ENCODE data around the gene TBL3. TPM values are rescaled to one million over a fixed set of nuclear protein-coding genes. Genes with fewer than 3 reads are reported as not detected.

TBL3 gene
- total RNA-seq (ENCODE audit: low replicate concordance), result 30.7 and 47.6 TPM in 2 replicates

DNA sequence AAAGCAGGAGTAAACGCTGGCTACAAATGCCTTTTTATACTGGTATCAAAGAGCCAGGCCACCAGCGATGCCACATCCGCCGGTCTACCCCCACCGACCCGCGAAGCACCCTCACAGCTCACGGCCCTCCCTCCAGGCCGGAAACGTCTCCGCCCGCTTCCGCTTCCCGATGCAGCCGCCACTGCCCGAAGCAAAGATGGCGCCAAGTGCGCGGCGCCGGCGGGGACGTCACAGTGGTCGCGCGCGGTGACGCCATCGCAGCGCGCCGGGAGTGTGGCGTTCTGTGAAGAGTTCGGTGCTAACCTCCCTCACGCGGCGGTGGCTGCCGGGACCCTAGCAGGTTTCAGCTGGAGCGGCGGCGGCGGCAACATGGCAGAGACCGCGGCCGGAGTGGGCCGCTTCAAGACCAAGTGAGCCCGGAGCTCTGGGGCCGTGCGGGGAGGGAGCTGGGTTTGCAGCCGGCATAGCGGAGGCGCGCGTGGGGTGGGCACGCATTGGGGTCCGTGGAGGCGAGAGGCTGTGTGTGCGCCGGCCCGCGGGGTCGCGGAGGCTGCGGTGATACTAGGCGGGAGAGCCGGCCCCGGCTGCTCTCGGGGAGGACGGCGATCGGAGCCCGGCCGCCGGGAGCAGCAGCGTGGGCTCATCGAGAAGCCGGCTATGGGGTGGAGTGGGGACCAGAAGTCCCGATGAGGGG, at the start of gene TBL3:
Gene TBL3, plus strand, starts transcription at position 258 of the 694 bp plus-strand sequence. Its CDS starts 112 bp downstream, at position 370.
- TF ChIP-seq, protein P1, sequence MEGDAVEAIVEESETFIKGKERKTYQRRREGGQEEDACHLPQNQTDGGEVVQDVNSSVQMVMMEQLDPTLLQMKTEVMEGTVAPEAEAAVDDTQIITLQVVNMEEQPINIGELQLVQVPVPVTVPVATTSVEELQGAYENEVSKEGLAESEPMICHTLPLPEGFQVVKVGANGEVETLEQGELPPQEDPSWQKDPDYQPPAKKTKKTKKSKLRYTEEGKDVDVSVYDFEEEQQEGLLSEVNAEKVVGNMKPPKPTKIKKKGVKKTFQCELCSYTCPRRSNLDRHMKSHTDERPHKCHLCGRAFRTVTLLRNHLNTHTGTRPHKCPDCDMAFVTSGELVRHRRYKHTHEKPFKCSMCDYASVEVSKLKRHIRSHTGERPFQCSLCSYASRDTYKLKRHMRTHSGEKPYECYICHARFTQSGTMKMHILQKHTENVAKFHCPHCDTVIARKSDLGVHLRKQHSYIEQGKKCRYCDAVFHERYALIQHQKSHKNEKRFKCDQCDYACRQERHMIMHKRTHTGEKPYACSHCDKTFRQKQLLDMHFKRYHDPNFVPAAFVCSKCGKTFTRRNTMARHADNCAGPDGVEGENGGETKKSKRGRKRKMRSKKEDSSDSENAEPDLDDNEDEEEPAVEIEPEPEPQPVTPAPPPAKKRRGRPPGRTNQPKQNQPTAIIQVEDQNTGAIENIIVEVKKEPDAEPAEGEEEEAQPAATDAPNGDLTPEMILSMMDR (IDR thresholded peaks at IDR 0.05), result no peak
- TF ChIP-seq EZH2 (IDR thresholded peaks at IDR 0.05), result no peak
- peak; percentile 19 for TF ChIP-seq EZH2phosphoT487 (IDR thresholded peaks at IDR 0.05)
- H3K27ac ChIP-seq, result peak within 1 kb of the TSS; percentile 24
- H3K4me1 Mint-ChIP-seq, result peaks cover 18% of the 10 kb centered on the region
- peak within 1 kb of the TSS; percentile 91 for H3K27ac Mint-ChIP-seq
- peak; percentile 96 for DNase-seq (ENCODE audit: low spot score)
- H3K4me2 ChIP-seq, result peak within 1 kb of the TSS; percentile 86
- H3K9me3 Mint-ChIP-seq, result no peaks in the 10 kb centered on the region
- peaks cover 15% of the 10 kb centered on the region for H4K20me1 ChIP-seq (ENCODE audit: low read depth)
- peak within 1 kb of the TSS; percentile 95 for H3K9ac ChIP-seq
- peaks cover 4% of the 10 kb centered on the region for H3F3A ChIP-seq (ENCODE audit: low read depth)
- peak within 1 kb of the TSS; percentile 95 for H3K4me3 Mint-ChIP-seq
- peaks cover 3% of the 10 kb centered on the region for H3K36me3 Mint-ChIP-seq
- H3K27me3 Mint-ChIP-seq (ENCODE audit: insufficient read depth, low read depth), result peaks cover 2% of the 10 kb centered on the region
- H3K4me3 ChIP-seq, result peak within 1 kb of the TSS; percentile 91
- H3K27me3 ChIP-seq, result no peaks in the 10 kb centered on the region
- no peaks in the 10 kb centered on the region for H3K36me3 ChIP-seq
- peaks cover 25% of the 10 kb centered on the region for H3K79me2 ChIP-seq (ENCODE audit: low read depth)
- no peaks in the 10 kb centered on the region for H3K9me3 ChIP-seq (ENCODE audit: low read depth)
- H2AFZ ChIP-seq (replicated peaks), result peak within 1 kb of the TSS; percentile 38
- peaks cover 4% of the 10 kb centered on the region for H3K4me1 ChIP-seq

DNA sequence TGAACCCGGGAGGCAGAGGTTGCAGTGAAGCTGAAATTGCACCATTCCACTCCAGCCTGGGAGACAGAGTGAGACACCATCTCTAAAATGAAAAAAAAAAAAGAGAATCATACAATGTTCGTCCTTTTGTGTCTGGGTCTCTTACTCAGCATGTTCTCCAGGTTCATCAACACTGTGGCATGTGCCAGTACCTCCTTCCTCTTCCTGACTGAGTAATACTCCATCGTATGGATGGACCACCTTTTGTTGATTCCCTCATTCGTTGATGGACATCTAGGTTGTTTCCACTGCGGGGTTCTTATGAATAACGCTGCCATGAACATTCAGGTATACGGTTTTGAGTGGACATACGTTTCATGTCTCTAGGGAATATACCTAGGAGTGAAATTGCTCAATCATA, 49.5 kb upstream of the TBL3 start:
- no peak for TF ChIP-seq EZH2phosphoT487 (IDR thresholded peaks at IDR 0.05)
- no peak for TF ChIP-seq EZH2 (IDR thresholded peaks at IDR 0.05)
- TF ChIP-seq, protein P1 (IDR thresholded peaks at IDR 0.05), result no peak
- Mint-ChIP-seq H3K4me1 (peaks cover 15% of the 10 kb centered on the region), H3K27me3 (ENCODE audit: insufficient read depth, low read depth) (peaks cover 40% of the 10 kb centered on the region), H3K9me3 (no peaks in the 10 kb centered on the region), H3K36me3 (no peaks in the 10 kb centered on the region), H3K27ac (no peak overlapping the region), H3K4me3 (no peak overlapping the region)
- Histone ChIP-seq H3F3A (ENCODE audit: low read depth) (peaks cover 19% of the 10 kb centered on the region), H2AFZ (replicated peaks) (no peak overlapping the region), H3K4me1 (peaks cover 23% of the 10 kb centered on the region), H3K4me2 (no peak overlapping the region), H3K79me2 (ENCODE audit: low read depth) (no peaks in the 10 kb centered on the region), H3K27ac (no peak overlapping the region), H3K27me3 (peaks cover 77% of the 10 kb centered on the region), H3K9me3 (ENCODE audit: low read depth) (no peaks in the 10 kb centered on the region), H3K36me3 (no peaks in the 10 kb centered on the region), H3K9ac (no peak overlapping the region), H4K20me1 (ENCODE audit: low read depth) (peaks cover 18% of the 10 kb centered on the region), H3K4me3 (no peak overlapping the region)
- DNase-seq (ENCODE audit: low spot score), result no peak

DNA sequence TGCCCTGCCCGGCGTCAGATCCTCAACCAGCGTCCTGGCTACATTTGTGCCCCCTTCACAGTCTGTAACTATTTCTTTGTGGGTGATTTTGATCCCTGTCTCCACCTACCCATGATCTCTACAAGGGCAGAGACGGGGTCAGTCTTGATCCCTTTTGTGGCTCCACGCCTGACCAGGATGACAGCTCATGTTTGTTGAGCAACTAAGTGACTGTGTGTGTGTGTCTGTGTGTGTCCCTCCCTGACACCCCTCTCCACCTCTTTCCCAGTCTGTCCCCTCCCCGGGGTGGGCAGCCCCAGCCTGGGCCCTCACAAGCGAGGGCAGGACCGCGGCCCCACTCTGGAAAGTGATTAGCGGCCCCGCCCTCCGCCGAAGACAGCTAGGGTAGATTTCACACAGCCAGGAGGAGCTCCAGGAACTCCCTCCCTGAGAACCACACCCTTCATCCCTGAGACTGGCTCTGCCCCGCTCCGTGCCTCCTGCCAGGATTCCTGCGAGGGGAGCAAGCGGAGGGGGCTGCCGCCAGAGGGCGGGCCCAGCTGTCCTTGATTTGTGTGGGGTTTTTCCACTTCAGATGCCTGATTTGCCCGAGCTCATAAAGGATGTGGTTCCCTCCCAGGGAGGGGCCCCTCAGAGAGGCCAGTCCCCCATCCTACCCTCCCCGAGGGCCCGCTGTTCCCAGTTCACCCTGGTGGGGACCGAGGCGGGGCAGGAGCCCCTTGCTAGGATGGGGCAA, 48.4 kb upstream of the TBL3 start:
- H3K4me3 Mint-ChIP-seq, result no peak overlapping the region
- peaks cover 67% of the 10 kb centered on the region for H3K27me3 ChIP-seq
- peaks cover 13% of the 10 kb centered on the region for H4K20me1 ChIP-seq (ENCODE audit: low read depth)
- H3K27me3 Mint-ChIP-seq (ENCODE audit: insufficient read depth, low read depth), result peaks cover 39% of the 10 kb centered on the region
- no peak overlapping the region for H2AFZ ChIP-seq (replicated peaks)
- H3K4me1 Mint-ChIP-seq, result peaks cover 15% of the 10 kb centered on the region
- DNase-seq (ENCODE audit: low spot score), result peak; percentile 85
- peak overlapping the region; percentile 25 for H3K4me2 ChIP-seq
- no peaks in the 10 kb centered on the region for H3K36me3 ChIP-seq
- TF ChIP-seq, protein P1 (IDR thresholded peaks at IDR 0.05), result peak; percentile 66
- TF ChIP-seq EZH2 (IDR thresholded peaks at IDR 0.05) (peak; percentile 42), EZH2phosphoT487 (IDR thresholded peaks at IDR 0.05) (no peak)
- no peak overlapping the region for H3K4me3 ChIP-seq
- H3K27ac ChIP-seq, result no peak overlapping the region
- H3K9me3 ChIP-seq (ENCODE audit: low read depth), result no peaks in the 10 kb centered on the region
- H3F3A ChIP-seq (ENCODE audit: low read depth), result peaks cover 19% of the 10 kb centered on the region
- peaks cover 17% of the 10 kb centered on the region for H3K4me1 ChIP-seq
- no peak overlapping the region for H3K27ac Mint-ChIP-seq
- H3K36me3 Mint-ChIP-seq, result no peaks in the 10 kb centered on the region
- no peak overlapping the region for H3K9ac ChIP-seq
- no peaks in the 10 kb centered on the region for H3K79me2 ChIP-seq (ENCODE audit: low read depth)
- H3K9me3 Mint-ChIP-seq, result no peaks in the 10 kb centered on the region
